Ovary (tissue), 3 donors: ENCODE data around the gene CENPN.

ENCODE experiments used
- EP300 ChIP-seq: sonication (generic); formaldehyde crosslinking; IDR thresholded peaks from one replicate; pipeline ENCODE4 v1.6.1; 2017; ENCODE audit warnings: antibody characterized with exemption
- POLR2A ChIP-seq: fragments of 450-650 bp; IDR thresholded peaks from one replicate; pipeline ENCODE4 v1.6.1; 2017; ENCODE audit warnings: antibody characterized with exemption, mild to moderate bottlenecking, moderate library complexity
- TF ChIP-seq, protein P1 (sequence below), 3 donors: fragments of 450-650 bp in 2 of 3; fragments of 200-600 bp in 1 of 3; IDR thresholded peaks; one replicate each; pipeline versions ENCODE4 v1.5.1 to v1.8.0; 2016 to 2022; ENCODE audit warnings: antibody characterized with exemption in 3 of 3, mild to moderate bottlenecking in 1 of 3
- donor health status: DM: no; HTN: no; CAD: no.

DNA sequence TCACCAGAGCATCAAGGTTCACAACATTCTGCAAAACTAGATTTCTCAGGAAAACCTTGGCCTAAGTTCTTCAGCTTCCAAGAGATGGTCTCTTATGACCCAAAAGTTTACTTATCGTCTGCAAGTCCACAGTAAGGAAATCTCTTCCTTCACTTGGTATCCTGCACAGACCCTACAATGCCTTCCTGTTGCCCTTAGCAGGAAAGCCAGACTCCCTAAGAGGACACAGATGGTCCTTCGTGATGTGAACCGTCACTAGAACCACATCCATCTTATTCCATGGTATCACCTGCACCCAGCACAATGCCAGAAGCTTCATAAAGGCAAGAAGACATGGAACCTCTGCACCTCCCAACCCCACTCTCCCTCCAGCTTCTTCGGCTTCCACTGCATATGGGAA is 34.4 kb upstream of the CENPN start:
- TF ChIP-seq, protein P1, sequence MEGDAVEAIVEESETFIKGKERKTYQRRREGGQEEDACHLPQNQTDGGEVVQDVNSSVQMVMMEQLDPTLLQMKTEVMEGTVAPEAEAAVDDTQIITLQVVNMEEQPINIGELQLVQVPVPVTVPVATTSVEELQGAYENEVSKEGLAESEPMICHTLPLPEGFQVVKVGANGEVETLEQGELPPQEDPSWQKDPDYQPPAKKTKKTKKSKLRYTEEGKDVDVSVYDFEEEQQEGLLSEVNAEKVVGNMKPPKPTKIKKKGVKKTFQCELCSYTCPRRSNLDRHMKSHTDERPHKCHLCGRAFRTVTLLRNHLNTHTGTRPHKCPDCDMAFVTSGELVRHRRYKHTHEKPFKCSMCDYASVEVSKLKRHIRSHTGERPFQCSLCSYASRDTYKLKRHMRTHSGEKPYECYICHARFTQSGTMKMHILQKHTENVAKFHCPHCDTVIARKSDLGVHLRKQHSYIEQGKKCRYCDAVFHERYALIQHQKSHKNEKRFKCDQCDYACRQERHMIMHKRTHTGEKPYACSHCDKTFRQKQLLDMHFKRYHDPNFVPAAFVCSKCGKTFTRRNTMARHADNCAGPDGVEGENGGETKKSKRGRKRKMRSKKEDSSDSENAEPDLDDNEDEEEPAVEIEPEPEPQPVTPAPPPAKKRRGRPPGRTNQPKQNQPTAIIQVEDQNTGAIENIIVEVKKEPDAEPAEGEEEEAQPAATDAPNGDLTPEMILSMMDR (IDR thresholded peaks at IDR 0.05), result no peak
- TF ChIP-seq EP300 (no peak), POLR2A (no peak)
